Non-pigmented ciliary epithelial cell (primary cell): ENCODE results near the gene KCNK6.
A peak's percentile ranks its signal among the peaks of the same experiment; 100 is the strongest.
"Not testable (repeated sequence)": the region's sequence is repeated elsewhere in the genome, so short reads cannot be mapped to it uniquely, and the experiment has no call there.

ENCODE experiments used
- DNase-seq: peaks from one replicate; pipeline ENCODE4 v3.0.0-alpha.2; 2010; ENCODE audit warnings: low read depth

KCNK6 gene

DNA sequence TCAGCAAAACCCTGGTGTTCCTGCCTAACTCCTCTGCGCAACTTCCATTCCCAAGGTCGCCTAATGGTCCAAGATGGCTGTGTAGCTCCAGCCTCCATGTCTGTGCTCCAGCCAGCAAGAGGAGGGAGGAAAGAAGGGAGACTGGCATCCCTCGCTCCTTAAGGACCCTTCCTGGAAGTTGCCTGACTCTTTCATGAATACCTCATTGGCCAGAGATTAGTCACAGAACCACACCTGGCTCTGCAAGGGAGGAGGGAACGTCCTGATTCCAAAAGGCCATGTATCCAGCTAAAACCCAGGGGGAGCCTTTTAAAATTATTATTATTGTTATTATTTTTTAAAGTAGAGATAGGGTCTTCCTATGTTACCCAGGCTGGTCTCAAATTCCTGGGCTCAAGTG lies 4.8 kb downstream of the KCNK6 start:
- no peak for DNase-seq

- DNase-seq, result no peak
Observed at GRCh38 chr19:38326591-38326990, 6.9 kb downstream of the KCNK6 start.

GRCh38 chr19:38329651-38330050 lies 10.0 kb downstream of the KCNK6 start:
- no peak for DNase-seq

DNA sequence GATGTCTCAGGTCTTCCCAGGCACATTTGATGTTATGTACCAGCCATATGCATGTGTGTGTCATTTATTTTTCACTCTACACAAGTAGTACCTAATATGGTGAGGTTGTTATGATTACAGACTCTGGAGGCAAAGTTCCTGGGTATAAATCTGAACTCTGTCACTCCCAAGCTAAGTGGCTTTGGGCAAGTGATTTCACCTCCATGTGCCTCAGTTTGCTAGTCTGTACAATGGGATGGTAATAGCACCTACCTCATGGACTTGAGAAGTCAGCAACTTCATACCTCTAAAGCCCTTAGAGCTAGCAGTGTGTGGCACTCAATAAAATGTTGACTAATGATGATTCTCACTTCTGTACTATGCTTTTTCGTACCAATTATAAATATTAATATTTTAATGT lies 12.1 kb downstream of the KCNK6 start:
- DNase-seq, result no peak

DNA sequence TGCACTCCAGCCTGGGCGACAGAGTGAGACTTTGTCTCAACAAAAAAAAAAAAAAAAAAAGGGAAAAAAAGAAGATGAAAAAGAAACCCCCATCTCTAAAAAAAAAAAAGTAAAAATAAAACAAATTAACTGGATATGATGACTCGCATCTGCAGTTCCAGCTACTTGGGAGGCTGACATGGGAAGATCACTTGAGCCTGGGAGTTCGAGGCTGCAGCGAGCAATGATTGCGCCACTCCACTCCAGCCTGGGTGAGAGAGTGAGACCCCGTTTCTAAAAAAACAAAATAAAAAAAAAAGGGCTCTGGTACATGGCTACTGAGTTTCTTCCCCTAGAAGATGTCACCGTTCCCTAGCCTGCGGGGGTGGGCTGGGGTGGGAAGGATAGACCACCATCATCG lies 13.6 kb downstream of the KCNK6 start:
- DNase-seq, result no peak

- peak; percentile 81 for DNase-seq
Observed at GRCh38 chr19:38335949-38336637, 16.4 kb downstream of the KCNK6 start.

GRCh38 chr19:38336638-38337359 lies 17.2 kb downstream of the KCNK6 start:
- peak; percentile 72 for DNase-seq

DNA sequence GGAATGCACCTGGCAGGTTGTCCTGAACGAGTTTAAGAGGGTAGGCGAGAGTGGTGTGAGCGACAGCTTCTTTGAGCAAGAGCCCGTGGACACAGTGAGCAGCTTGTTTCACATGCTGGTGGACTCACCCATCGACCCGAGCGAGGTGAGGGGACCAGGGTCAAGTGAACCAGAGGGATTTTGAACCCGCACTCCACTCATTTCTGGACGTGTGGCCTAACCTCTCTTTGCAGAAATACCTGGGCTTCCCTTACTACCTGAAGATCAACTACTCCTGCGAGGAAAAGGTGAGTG lies 17.7 kb downstream of the KCNK6 start:
- no peak for DNase-seq

DNA sequence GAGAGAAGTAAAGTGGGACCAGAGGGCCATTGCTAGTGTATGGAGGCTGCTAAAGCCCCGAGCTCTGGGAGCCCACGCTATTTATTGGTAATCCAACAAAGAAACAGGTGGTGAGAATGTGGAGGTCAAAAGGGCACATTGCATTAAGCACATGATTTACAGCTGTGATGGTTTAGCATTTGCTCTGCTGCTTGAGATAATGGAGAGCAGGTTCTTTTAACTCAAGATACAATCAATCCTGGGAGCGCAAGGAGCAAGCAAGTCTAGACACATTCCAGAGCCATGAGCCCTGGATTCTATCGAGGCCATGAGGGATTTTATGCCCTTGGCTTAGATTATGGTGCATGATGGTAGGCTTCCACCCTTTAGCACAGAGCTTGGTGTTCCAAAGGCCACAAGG lies 19.4 kb downstream of the KCNK6 start:
- DNase-seq, result not testable (repeated sequence)

DNA sequence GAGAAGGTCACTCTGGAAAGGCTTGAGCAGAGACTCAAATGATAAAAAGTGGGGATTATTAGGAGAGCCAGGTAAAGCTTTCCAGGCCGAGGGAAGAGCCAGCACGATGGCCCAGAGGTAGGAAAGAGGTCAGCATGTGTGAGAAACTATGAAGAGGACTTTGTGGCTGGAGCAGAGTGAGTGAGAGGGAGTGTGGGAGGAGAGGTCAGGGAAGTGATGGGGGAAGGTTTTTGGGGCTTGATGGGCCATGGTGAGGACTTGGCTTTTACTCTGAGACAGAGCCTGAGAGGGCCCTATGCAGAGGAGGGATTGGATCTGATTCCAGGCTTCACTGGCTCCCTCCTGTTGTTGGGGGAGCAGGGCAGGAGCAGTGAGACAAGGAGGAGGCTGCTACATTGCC lies 21.3 kb downstream of the KCNK6 start:
- DNase-seq, result no peak

GRCh38 chr19:38346837-38347236 lies 27.2 kb downstream of the KCNK6 start:
- DNase-seq, result no peak

DNA sequence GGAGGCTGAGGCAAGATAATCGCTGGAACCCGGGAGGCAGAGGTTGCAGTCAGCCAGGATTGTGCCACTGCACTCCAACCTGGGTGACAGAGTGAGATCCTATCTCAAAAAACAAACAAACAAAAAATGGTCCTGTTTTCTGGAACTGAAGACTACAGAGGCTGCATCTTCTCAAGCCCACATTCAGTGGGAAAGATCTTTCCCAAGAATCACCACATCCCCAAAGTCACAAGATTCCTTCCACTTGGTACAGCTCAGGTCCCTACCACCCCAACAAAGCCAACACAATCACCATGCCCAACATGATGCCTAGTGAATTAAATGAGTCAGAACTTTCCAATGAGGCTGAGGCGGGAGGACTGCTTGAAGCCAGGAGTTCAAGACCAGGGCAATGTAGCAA lies 31.2 kb downstream of the KCNK6 start:
- DNase-seq, result no peak

DNA sequence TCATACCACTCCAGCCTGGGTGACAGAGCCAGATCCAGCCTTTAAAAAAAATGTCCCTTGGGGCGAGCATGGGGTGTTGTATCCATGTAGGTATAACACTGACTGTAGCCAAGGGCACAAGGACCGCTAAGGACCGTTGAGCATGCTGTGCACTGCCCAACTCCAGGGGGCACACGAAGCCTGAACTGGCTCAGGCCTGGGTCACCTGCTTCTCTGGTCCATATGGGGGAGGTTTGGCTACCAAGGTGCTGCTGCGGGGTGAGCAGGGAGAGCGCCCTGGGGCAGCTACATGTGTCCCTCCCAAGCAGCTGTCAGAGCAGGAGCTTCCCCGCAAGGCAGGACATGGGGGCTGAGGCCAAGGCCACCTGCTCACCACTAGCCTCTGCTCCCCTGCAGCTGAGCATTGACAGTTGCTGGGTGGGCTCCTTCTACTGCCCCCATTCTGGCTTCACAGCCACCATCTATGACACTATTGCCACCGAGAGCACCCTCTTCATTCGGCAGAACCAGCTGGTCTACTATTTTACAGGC lies 32.3 kb downstream of the KCNK6 start:
- DNase-seq, result no peak

GRCh38 chr19:38352611-38353010 lies 33.0 kb downstream of the KCNK6 start:
- no peak for DNase-seq

GRCh38 chr19:38355728-38356725 lies 36.4 kb downstream of the KCNK6 start:
- DNase-seq, result no peak

DNA sequence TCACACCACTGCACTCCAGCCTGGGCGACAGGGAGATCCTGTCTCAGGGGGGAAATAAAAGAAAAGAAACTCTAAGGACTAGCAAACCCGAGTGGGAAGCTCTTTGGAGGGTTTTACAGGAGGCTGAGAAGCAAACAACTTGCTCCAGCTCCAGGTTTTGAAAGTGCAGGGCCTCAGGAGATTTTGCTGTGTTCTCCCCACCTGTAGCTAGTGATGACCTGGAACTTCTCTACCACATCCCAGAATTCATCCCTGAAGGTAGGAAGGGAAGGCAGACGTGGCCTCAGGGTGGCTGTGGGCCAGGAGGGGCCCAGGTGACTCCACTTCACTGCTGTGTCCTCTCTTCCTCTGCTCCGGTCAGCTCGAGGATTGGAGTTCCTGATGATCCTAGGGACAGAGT lies 38.4 kb downstream of the KCNK6 start:
- DNase-seq, result no peak

GRCh38 chr19:38359242-38360021 lies 39.8 kb downstream of the KCNK6 start:
- no peak for DNase-seq

- DNase-seq, result no peak
Observed at GRCh38 chr19:38360351-38360750, 40.7 kb downstream of the KCNK6 start.

GRCh38 chr19:38360839-38361631 lies 41.4 kb downstream of the KCNK6 start:
- no peak for DNase-seq

DNA sequence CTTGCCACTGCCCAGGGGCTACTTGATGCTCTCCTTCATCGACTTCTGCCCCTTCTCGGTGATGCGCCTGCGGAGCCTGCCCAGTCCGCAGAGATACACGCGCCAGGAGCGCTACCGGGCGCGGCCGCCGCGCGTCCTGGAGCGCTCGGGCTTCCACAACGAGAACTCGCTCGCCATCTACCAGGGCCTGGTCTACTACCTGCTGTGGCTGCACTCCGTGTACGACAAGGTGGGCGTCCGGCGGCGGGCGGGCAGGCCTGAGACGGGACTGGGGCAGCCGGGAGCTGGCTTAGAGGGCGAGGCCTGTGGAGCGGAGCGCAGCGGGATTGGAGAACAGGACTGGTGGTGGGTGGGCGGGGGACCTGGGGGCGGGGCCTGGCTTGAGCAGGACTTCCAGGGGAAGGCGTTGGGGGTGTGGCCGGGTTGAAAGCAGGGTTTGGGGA lies 42.0 kb downstream of the KCNK6 start:
- no peak for DNase-seq
